ENCODE data around the gene GDF11.

Gene GDF11

DNA sequence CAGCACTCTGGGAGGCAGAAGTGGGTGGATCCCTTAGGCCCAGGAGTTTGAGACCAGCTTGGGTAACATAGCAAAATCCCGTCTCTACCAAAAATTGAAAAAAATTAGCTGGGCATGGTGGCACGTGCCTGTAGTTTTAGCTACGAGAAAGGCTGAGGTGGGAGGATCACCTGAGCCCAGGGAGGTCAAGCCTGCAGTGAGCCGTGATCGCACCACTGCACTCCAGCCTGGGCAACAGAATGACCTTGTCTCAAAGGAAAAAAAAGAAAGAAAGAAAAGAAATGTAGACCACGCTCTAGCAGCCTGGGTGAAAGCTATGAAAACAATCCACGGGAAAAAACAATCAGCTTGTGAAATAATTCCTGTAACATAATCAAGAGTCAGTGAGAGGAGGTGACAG is 45.6 kb downstream of the GDF11 start:
- H3K27ac ChIP-seq = no peak overlapping the region
- TF ChIP-seq, protein P1, sequence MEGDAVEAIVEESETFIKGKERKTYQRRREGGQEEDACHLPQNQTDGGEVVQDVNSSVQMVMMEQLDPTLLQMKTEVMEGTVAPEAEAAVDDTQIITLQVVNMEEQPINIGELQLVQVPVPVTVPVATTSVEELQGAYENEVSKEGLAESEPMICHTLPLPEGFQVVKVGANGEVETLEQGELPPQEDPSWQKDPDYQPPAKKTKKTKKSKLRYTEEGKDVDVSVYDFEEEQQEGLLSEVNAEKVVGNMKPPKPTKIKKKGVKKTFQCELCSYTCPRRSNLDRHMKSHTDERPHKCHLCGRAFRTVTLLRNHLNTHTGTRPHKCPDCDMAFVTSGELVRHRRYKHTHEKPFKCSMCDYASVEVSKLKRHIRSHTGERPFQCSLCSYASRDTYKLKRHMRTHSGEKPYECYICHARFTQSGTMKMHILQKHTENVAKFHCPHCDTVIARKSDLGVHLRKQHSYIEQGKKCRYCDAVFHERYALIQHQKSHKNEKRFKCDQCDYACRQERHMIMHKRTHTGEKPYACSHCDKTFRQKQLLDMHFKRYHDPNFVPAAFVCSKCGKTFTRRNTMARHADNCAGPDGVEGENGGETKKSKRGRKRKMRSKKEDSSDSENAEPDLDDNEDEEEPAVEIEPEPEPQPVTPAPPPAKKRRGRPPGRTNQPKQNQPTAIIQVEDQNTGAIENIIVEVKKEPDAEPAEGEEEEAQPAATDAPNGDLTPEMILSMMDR (IDR thresholded peaks at IDR 0.05) = no peak
- TF ChIP-seq ZFX (IDR thresholded peaks at IDR 0.05; ENCODE audit: borderline replicate concordance) = no peak

GRCh38 chr12:55789171-55789570 is 46.2 kb downstream of the GDF11 start:
- H3K27ac ChIP-seq = no peak overlapping the region
- TF ChIP-seq, protein P1 (IDR thresholded peaks at IDR 0.05) = no peak
- no peak for TF ChIP-seq ZFX (IDR thresholded peaks at IDR 0.05; ENCODE audit: borderline replicate concordance)

GRCh38 chr12:55789893-55790292 is 47.0 kb downstream of the GDF11 start:
- no peak overlapping the region for H3K27ac ChIP-seq
- TF ChIP-seq, protein P1 (IDR thresholded peaks at IDR 0.05) = no peak
- TF ChIP-seq ZFX (IDR thresholded peaks at IDR 0.05; ENCODE audit: borderline replicate concordance) = no peak

GRCh38 chr12:55795950-55796349 is 53.0 kb downstream of the GDF11 start:
- H3K27ac ChIP-seq = no peak overlapping the region
- TF ChIP-seq ZFX (IDR thresholded peaks at IDR 0.05; ENCODE audit: borderline replicate concordance) = no peak
- TF ChIP-seq, protein P1 (IDR thresholded peaks at IDR 0.05) = no peak

DNA sequence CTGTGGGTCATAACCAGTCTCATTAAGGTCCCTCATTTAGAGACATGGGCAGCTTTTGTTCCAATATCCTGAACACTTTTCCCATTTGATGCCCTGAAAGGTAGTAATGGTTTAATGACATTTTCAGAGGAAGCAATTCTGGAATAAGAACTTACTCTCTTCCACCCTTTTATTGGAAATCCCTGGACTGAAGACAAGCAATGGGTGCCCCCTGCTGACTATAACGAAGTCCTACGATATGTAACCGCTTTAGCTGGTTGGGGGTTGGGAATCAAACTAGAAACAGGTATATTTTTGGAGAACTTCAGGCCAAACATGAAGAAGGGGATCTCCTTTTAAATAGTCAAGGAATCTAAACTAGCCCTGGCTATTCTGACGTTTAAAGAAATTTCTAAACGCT is 54.1 kb downstream of the GDF11 start:
- TF ChIP-seq, protein P1 (IDR thresholded peaks at IDR 0.05) = peak; percentile 83
- no peak for TF ChIP-seq ZFX (IDR thresholded peaks at IDR 0.05; ENCODE audit: borderline replicate concordance)
- H3K27ac ChIP-seq = no peak overlapping the region

- TF ChIP-seq ZFX (IDR thresholded peaks at IDR 0.05; ENCODE audit: borderline replicate concordance) = no peak
- TF ChIP-seq, protein P1 (IDR thresholded peaks at IDR 0.05) = no peak
- H3K27ac ChIP-seq = no peak overlapping the region
Observed at GRCh38 chr12:55797550-55797949, 54.6 kb downstream of the GDF11 start.

Data from 22Rv1 (cell line).